AG04450 (cell line): ENCODE results near the gene CLTB. TPM values are rescaled to one million over a fixed set of nuclear protein-coding genes. Genes with fewer than 3 reads are reported as not detected.

Experiments used
- CTCF ChIA-PET: fragments of 300-600, 350-600 bp; formaldehyde crosslinking; extraction: SDS; loops from one replicate; lab custom pipeline; 2022; ENCODE audit warnings: antibody characterized with exemption, inconsistent platforms; lab: Charles Lee
- POLR2A ChIA-PET: fragments of 350-600 bp; formaldehyde crosslinking; extraction: SDS; loops from one replicate; lab custom pipeline; 2021; ENCODE audit warnings: antibody characterized with exemption, inconsistent platforms; lab: Yijun Ruan, JAX
- DNase-seq: peaks from one replicate; pipeline ENCODE4 v3.0.0-alpha.2; 2011; ENCODE audit warnings: low read depth, low spot score
- H3K27ac ChIP-seq: one replicate; pipeline ENCODE4 v1.5.1; 2012; ENCODE audit warnings: low read depth, low read length, control low read depth
- H3K27me3 ChIP-seq: one replicate; pipeline ENCODE4 v1.6.0; 2012; ENCODE audit warnings: low read length; ENCODE audit not compliant: control insufficient read depth, insufficient read depth
- H3K4me3 ChIP-seq: 2 replicates; pipeline ENCODE4 v1.5.1; 2011; ENCODE audit warnings: mild to moderate bottlenecking, low read depth, low read length, control low read depth
- H3K9me3 ChIP-seq: 2 replicates; pipeline ENCODE4 v1.5.1; 2012; ENCODE audit warnings: low read length; ENCODE audit not compliant: control insufficient read depth, insufficient read depth
- polyA minus RNA-seq: library from RNA; depleted of rRNA, polyadenylated mRNA; stranded (reverse); fragments of >200 nt; gene quantifications from 2 replicates; pipeline ENCODE4 v1.2.3, GENCODE V29; 2011; rRNA and poly(A)+ RNA removed
- polyA plus RNA-seq: library from polyadenylated mRNA; depleted of rRNA; stranded (reverse); fragments of >200 nt; gene quantifications from 2 replicates; pipeline ENCODE4 v1.2.3, GENCODE V29; 2011; rRNA removed
- TF ChIP-seq, protein P1 (sequence below): IDR thresholded peaks from 2 replicates; pipeline ENCODE4 v1.5.1; 2011; ENCODE audit warnings: low read depth, low read length, control low read depth, inconsistent platforms

The CLTB gene, protein sequence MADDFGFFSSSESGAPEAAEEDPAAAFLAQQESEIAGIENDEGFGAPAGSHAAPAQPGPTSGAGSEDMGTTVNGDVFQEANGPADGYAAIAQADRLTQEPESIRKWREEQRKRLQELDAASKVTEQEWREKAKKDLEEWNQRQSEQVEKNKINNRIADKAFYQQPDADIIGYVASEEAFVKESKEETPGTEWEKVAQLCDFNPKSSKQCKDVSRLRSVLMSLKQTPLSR
- polyA plus RNA-seq, result 66.2 and 67.3 TPM in 2 replicates
- 22.6 and 24.8 TPM in 2 replicates for polyA minus RNA-seq

- CTCF ChIA-PET, result interaction anchor here (0.6 to 2.3 kb wide), 23 partner anchors 8 to 242 kb away, joined by 3 to 14 read pairs (median 4); partner anchors contain the start of genes EIF4E1B, FAF2 and SNCB
These were observed at the start of gene CLTB for GRCh38 chr5:176415952-176416924. Gene CLTB (minus strand): TSS chr5:176416539. CDS start chr5:176416363, 176 bp downstream.

DNA sequence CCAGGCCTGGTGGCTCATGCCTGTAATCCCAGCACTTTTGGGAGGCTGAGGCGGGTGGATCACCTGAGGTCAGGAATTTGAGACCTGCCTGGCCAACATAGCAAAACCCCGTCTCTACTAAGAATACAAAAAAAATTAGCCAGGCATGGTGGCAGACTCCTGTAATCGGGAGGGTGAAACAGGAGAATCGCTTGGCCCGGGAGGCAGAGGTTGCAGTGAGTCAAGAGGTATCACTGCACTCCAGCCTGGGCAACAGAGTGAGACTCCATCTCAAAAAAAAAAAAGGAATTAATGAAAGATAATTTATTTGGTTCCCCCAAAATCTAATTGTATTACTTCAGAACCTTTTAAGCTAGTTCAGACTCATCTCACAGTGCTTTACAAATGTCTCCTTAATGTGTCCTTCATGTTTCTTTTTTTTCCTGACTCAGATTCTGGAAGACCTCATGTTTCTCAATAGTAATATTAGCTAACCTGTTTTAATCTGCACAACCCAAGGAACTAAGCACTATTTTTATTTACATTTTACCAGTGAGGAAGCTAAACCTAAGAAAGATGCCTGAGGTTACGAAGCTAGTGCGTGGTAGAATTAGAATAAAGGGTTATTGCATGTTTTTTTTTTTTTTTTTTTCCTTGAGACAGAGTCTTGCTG is 46.9 kb upstream of the CLTB start:
- CTCF ChIA-PET, result interaction anchor here (0.6 to 7.9 kb wide), 3 partner anchors 12 to 15 kb away, joined by 4 to 62 read pairs (median 4); partner anchors contain the start of gene FAF2
- Histone ChIP-seq H3K9me3 (no peaks in the 10 kb centered on the region), H3K27ac (no peak overlapping the region), H3K27me3 (no peaks in the 10 kb centered on the region), H3K4me3 (no peak overlapping the region)
- TF ChIP-seq, protein P1, sequence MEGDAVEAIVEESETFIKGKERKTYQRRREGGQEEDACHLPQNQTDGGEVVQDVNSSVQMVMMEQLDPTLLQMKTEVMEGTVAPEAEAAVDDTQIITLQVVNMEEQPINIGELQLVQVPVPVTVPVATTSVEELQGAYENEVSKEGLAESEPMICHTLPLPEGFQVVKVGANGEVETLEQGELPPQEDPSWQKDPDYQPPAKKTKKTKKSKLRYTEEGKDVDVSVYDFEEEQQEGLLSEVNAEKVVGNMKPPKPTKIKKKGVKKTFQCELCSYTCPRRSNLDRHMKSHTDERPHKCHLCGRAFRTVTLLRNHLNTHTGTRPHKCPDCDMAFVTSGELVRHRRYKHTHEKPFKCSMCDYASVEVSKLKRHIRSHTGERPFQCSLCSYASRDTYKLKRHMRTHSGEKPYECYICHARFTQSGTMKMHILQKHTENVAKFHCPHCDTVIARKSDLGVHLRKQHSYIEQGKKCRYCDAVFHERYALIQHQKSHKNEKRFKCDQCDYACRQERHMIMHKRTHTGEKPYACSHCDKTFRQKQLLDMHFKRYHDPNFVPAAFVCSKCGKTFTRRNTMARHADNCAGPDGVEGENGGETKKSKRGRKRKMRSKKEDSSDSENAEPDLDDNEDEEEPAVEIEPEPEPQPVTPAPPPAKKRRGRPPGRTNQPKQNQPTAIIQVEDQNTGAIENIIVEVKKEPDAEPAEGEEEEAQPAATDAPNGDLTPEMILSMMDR, result no peak
- POLR2A ChIA-PET, result interaction anchor here (0.6 to 0.9 kb wide), 3 partner anchors 15 to 550 kb away, joined by 3 to 4 read pairs (median 4); partner anchors contain the start of gene RNF44
- no peak for DNase-seq

More at GRCh38 chr5:176415952-176416924, at the start of gene CLTB:
- no peak for DNase-seq
- peak within 1 kb of the TSS; percentile 39 for H3K27ac ChIP-seq
- POLR2A ChIA-PET, result interaction anchor here (1.5 to 2.0 kb wide), 3 partner anchors 31 to 121 kb away, joined by 3 to 15 read pairs (median 9); partner anchors contain the start of genes FAF2 and RNF44
- no peaks in the 10 kb centered on the region for H3K27me3 ChIP-seq
- H3K4me3 ChIP-seq, result peak within 1 kb of the TSS; percentile 76
- no peaks in the 10 kb centered on the region; the same call in 1 of the 2 replicates for H3K9me3 ChIP-seq
- TF ChIP-seq, protein P1, result peak; percentile 43

DNA sequence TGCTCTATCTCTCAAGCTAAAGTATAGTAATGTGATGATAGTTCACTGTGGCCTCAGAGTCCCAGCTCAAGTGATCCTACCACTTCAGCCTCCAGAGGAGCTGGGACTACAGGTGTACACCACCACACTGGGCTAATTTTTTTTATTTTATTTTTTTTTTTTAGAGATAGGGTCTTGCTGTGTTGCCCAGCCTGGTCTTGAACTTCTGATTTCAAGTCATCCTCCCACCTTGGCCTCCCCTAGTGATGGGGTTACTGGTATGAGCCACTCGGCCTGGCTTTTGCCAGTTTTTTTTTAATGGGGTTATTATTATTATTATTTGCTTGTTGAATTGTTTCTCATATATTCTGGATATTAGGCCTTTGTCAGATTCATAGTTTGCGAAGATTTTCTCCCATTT is 45.0 kb upstream of the CLTB start:
- Histone ChIP-seq H3K4me3 (no peak overlapping the region), H3K27ac (no peak overlapping the region), H3K9me3 (no peaks in the 10 kb centered on the region), H3K27me3 (no peaks in the 10 kb centered on the region)
- no peak for DNase-seq
- POLR2A ChIA-PET, result interaction anchor here (0.6 kb wide), 1 partner anchor 448 kb away, joined by 3 read pairs; no protein-coding TSS in a partner anchor
- CTCF ChIA-PET, result interaction anchor here (0.7 to 3.9 kb wide), 2 partner anchors 13 to 31 kb away, joined by 14 to 27 read pairs; partner anchors contain the start of gene FAF2
- TF ChIP-seq, protein P1, result no peak

- ChIA-PET POLR2A (interaction anchor here (0.6 kb wide), 1 partner anchor 13 kb away, joined by 3 read pairs; no protein-coding TSS in a partner anchor), CTCF (interaction anchor here (3.9 kb wide), 1 partner anchor 11 kb away, joined by 27 read pairs; the partner anchor contains the start of gene FAF2)
- Histone ChIP-seq H3K4me3 (no peak overlapping the region), H3K9me3 (no peaks in the 10 kb centered on the region), H3K27ac (no peak overlapping the region), H3K27me3 (no peaks in the 10 kb centered on the region)
- no peak for DNase-seq
- TF ChIP-seq, protein P1, result no peak
These were observed 42.7 kb upstream of the CLTB start for GRCh38 chr5:176458904-176459561.
